Cerebellar cortex (tissue), 1 donor: Measurements from ENCODE around the gene PPP1R3A.
"Not testable (repeated sequence)": the region's sequence is repeated elsewhere in the genome, so short reads cannot be mapped to it uniquely, and the experiment has no call there.

Source experiments
- DNase-seq: peaks from one replicate; pipeline ENCODE4 v3.0.0-alpha.2; 2015; ENCODE audit warnings: low spot score

Gene PPP1R3A

GRCh38 chr7:113918946-113919345, at the start of gene PPP1R3A:
Gene PPP1R3A (minus strand): TSS chr7:113919009. CDS start chr7:113918996, 13 bp downstream.
- DNase-seq, result no peak

GRCh38 chr7:113963356-113963755, 44.5 kb upstream of the PPP1R3A start:
- DNase-seq, result no peak

GRCh38 chr7:113959910-113960309, 41.1 kb upstream of the PPP1R3A start:
- no peak for DNase-seq

GRCh38 chr7:113955157-113955556, 36.3 kb upstream of the PPP1R3A start:
- DNase-seq, result no peak

GRCh38 chr7:113953553-113953952, 34.7 kb upstream of the PPP1R3A start:
- DNase-seq, result no peak

- no peak for DNase-seq
Observed at GRCh38 chr7:113945018-113945938, 26.5 kb upstream of the PPP1R3A start.

GRCh38 chr7:113936982-113937381, 18.2 kb upstream of the PPP1R3A start:
- no peak for DNase-seq

GRCh38 chr7:113936535-113936934, 17.7 kb upstream of the PPP1R3A start:
- DNase-seq, result no peak

- not testable (repeated sequence) for DNase-seq
Observed at GRCh38 chr7:113929389-113929788, 10.6 kb upstream of the PPP1R3A start.

GRCh38 chr7:113928112-113928511, 9.3 kb upstream of the PPP1R3A start:
- DNase-seq, result no peak

- DNase-seq, result no peak
Observed at GRCh38 chr7:113922049-113922448, 3.2 kb upstream of the PPP1R3A start.

- no peak for DNase-seq
Observed at GRCh38 chr7:113921363-113921762, 2.6 kb upstream of the PPP1R3A start.

GRCh38 chr7:113917840-113918239, 969 bp downstream of the PPP1R3A start:
- DNase-seq, result no peak

GRCh38 chr7:113915956-113916355, 2.9 kb downstream of the PPP1R3A start:
- DNase-seq, result no peak

- no peak for DNase-seq
Observed at GRCh38 chr7:113912876-113913275, 5.9 kb downstream of the PPP1R3A start.

- no peak for DNase-seq
Observed at GRCh38 chr7:113907617-113908016, 11.2 kb downstream of the PPP1R3A start.

GRCh38 chr7:113904521-113904920, 14.3 kb downstream of the PPP1R3A start:
- no peak for DNase-seq

- no peak for DNase-seq
Observed at GRCh38 chr7:113892818-113893217, 26.0 kb downstream of the PPP1R3A start.

GRCh38 chr7:113891828-113892227, 27.0 kb downstream of the PPP1R3A start:
- no peak for DNase-seq

GRCh38 chr7:113891031-113891350, 27.8 kb downstream of the PPP1R3A start:
- DNase-seq, result no peak

- no peak for DNase-seq
Observed at GRCh38 chr7:113890331-113891030, 28.3 kb downstream of the PPP1R3A start.

GRCh38 chr7:113883096-113883495, 35.7 kb downstream of the PPP1R3A start:
- DNase-seq, result no peak

GRCh38 chr7:113880559-113880958, 38.2 kb downstream of the PPP1R3A start:
- DNase-seq, result no peak
